ENCODE results near the gene DDR2. TPM values are rescaled to one million over a fixed set of nuclear protein-coding genes. Genes with fewer than 3 reads are reported as not detected.

The DDR2 gene
- total and polyA plus RNA-seq, 8 donors: 6.8 to 117 (median 34.1) TPM

GRCh38 chr1:162709870-162710269, 77.6 kb downstream of the DDR2 start:
- WGBS, 5 donors: 15 to 28% (median 28%) methylated on average over 1 of the region's 1 CpG
- Histone ChIP-seq H3K27me3 (no peaks in the 10 kb centered on the region), H3K4me3 (no peak overlapping the region), H3K36me3 (no peaks in the 10 kb centered on the region), H3K9me3 (no peaks in the 10 kb centered on the region), H3K27ac (peak overlapping the region; percentile 53 to 81 (median 78)), H3K4me1 (peaks cover 5 to 51% (median 38%) of the 10 kb centered on the region in 4 donors)
- DNase-seq: no peak
- intact Hi-C loops (cut with DNase I; ENCODE audit: low total_unique reads): no loop called here
- TF ChIP-seq POLR2AphosphoS5 (IDR thresholded peaks at IDR 0.05) (no peak), POLR2A (IDR thresholded peaks at IDR 0.05) (no peak)

GRCh38 chr1:162710345-162710744, 78.1 kb downstream of the DDR2 start:
- intact Hi-C loops (cut with DNase I; ENCODE audit: low total_unique reads): no loop called here
- Histone ChIP-seq H3K27ac (peak overlapping the region; percentile 53 to 81 (median 78)), H3K4me1 (peaks cover 5 to 48% (median 37%) of the 10 kb centered on the region in 4 donors), H3K27me3 (no peaks in the 10 kb centered on the region), H3K36me3 (no peaks in the 10 kb centered on the region), H3K9me3 (no peaks in the 10 kb centered on the region), H3K4me3 (no peak overlapping the region)
- WGBS, 5 donors: 31 to 72% (median 50%) methylated on average over 1 of the region's 1 CpG
- DNase-seq: peak in 1 of 2 donors; percentile 65
- no peak for TF ChIP-seq POLR2A (IDR thresholded peaks at IDR 0.05)
- no peak for TF ChIP-seq POLR2AphosphoS5 (IDR thresholded peaks at IDR 0.05)
- TF ChIP-seq CTCF (IDR thresholded peaks at IDR 0.05): no peak
- TF ChIP-seq EP300 (IDR thresholded peaks at IDR 0.05): no peak

- DNase-seq: no peak
Measured at GRCh38 chr1:162710780-162711465, 78.7 kb downstream of the DDR2 start.

GRCh38 chr1:162712317-162713029, 80.2 kb downstream of the DDR2 start:
- H3K27ac ChIP-seq: peak overlapping the region; percentile 3 to 81 (median 78)
- H3K27me3 ChIP-seq: no peaks in the 10 kb centered on the region
- intact Hi-C loops (cut with DNase I; ENCODE audit: low total_unique reads): no loop called here
- DNase-seq: no peak
- H3K4me1 ChIP-seq: peaks cover 5 to 62% (median 42%) of the 10 kb centered on the region in 4 donors
- no peaks in the 10 kb centered on the region for H3K36me3 ChIP-seq
- H3K9me3 ChIP-seq: no peaks in the 10 kb centered on the region
- 25 to 48% (median 44%) methylated on average over 2 of the region's 2 CpGs for WGBS, 5 donors
- H3K4me3 ChIP-seq: no peak overlapping the region
- TF ChIP-seq CTCF (IDR thresholded peaks at IDR 0.05) (no peak), POLR2A (IDR thresholded peaks at IDR 0.05) (no peak), POLR2AphosphoS5 (IDR thresholded peaks at IDR 0.05) (peak in 1 of 3 donors; percentile 19), EP300 (IDR thresholded peaks at IDR 0.05) (no peak)

More at GRCh38 chr1:162710780-162711465, 78.7 kb downstream of the DDR2 start:
- no peaks in the 10 kb centered on the region for H3K36me3 ChIP-seq
- 63 to 72% (median 66%) methylated on average over 4 of the region's 4 CpGs for WGBS, 5 donors
- no peaks in the 10 kb centered on the region for H3K27me3 ChIP-seq
- TF ChIP-seq CTCF (IDR thresholded peaks at IDR 0.05) (no peak), POLR2A (IDR thresholded peaks at IDR 0.05) (no peak), EP300 (IDR thresholded peaks at IDR 0.05) (no peak), POLR2AphosphoS5 (IDR thresholded peaks at IDR 0.05) (no peak)
- H3K4me3 ChIP-seq: no peak overlapping the region
- no peaks in the 10 kb centered on the region for H3K9me3 ChIP-seq
- peaks cover 5 to 53% (median 38%) of the 10 kb centered on the region in 4 donors for H3K4me1 ChIP-seq
- peak overlapping the region in 4 of 5 donors; percentile 53 to 81 (median 78) for H3K27ac ChIP-seq
- intact Hi-C loops (cut with DNase I; ENCODE audit: low total_unique reads): no loop called here
